Subcutaneous abdominal adipose tissue (tissue), 5 donors: ENCODE results near the gene TMEM132A.

Experiments used
- H3K27ac ChIP-seq: one replicate; pipeline ENCODE4 v1.7.0; 2013; ENCODE audit warnings: low read depth, mild to moderate bottlenecking, inconsistent platforms, low read length, moderate library complexity
- H3K27me3 ChIP-seq, 5 donors: one replicate each; pipeline ENCODE4 v1.7.0; 2013; ENCODE audit warnings: low read length in 5 of 5, inconsistent platforms in 1 of 5; ENCODE audit not compliant: control insufficient read depth in 5 of 5, insufficient read depth in 4 of 5
- H3K36me3 ChIP-seq, 5 donors: one replicate each; pipeline ENCODE4 v1.7.0; 2013; ENCODE audit warnings: low read length in 5 of 5; ENCODE audit not compliant: control insufficient read depth in 5 of 5, insufficient read depth in 5 of 5
- H3K4me1 ChIP-seq, 5 donors: one replicate each; pipeline ENCODE4 v1.7.0; 2013; ENCODE audit warnings: low read length in 5 of 5, mild to moderate bottlenecking in 3 of 5, moderate library complexity in 1 of 5; ENCODE audit not compliant: control insufficient read depth in 5 of 5, insufficient read depth in 5 of 5
- H3K4me3 ChIP-seq, 5 donors: one replicate each; pipeline ENCODE4 v1.7.0; 2013; ENCODE audit warnings: low read length in 5 of 5, low read depth in 1 of 5
- H3K9ac ChIP-seq, 5 donors: one replicate each; pipeline ENCODE4 v1.7.0; 2013; ENCODE audit warnings: low read length in 5 of 5, mild to moderate bottlenecking in 4 of 5, moderate library complexity in 3 of 5
- H3K9me3 ChIP-seq, 5 donors: one replicate each; pipeline ENCODE4 v1.7.0; 2013; ENCODE audit warnings: low read length in 5 of 5; ENCODE audit not compliant: control insufficient read depth in 5 of 5
- donor health status: healthy.
- donor health status: healthy.
- donor health status: healthy.
- donor health status: healthy.
- donor health status: healthy.

Gene TMEM132A

DNA sequence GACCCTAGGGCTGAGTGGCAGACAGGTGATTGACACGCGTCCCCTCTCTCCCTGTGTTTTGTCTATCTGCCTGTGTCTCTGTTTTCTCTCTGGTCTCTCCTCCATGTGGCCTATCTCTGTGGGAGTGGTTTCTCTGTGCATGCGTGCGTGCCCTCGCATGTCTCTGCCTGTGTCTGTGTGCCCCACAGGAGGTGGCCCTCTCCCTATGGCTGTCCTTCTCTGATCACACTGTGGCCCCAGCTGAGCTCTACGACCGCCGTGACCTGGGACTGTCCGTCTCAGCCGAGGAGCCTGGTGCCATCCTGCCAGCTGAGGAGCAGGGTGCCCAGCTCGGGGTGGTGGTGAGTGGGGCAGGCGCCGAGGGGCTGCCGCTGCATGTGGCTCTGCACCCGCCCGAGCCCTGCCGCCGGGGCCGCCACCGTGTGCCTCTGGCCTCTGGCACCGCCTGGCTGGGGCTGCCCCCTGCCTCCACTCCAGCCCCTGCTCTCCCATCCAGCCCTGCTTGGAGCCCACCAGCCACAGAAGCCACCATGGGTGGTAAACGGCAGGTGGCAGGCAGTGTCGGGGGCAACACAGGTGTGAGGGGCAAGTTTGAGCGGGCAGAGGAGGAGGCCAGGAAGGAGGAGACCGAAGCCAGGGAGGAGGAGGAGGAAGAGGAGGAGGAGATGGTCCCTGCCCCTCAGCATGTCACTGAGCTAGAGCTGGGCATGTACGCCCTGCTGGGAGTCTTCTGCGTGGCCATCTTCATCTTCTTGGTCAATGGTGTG is 11.6 kb downstream of the TMEM132A start:
- Histone ChIP-seq H3K27ac (no peak overlapping the region), H3K9me3 (no peaks in the 10 kb centered on the region)

DNA sequence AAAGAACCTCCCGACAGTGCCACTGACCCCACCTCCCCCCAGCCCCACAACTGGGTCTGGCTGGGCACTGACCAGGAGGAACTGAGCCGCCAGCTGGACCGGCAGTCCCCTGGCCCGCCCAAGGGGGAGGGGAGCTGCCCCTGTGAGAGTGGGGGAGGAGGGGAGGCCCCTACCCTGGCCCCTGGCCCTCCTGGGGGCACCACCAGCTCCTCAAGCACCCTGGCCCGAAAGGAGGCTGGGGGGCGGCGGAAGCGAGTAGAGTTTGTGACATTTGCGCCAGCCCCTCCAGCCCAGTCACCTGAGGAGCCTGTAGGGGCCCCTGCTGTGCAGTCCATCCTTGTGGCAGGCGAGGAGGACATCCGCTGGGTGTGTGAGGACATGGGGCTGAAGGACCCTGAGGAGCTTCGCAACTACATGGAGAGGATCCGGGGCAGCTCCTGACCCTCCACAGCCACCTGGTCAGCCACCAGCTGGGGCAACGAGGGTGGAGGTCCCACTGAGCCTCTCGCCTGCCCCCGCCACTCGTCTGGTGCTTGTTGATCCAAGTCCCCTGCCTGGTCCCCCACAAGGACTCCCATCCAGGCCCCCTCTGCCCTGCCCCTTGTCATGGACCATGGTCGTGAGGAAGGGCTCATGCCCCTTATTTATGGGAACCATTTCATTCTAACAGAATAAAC is 12.3 kb downstream of the TMEM132A start:
- Histone ChIP-seq H3K36me3 (peaks cover 0 to 58% (median 28%) of the 10 kb centered on the region in 5 donors), H3K4me1 (peaks cover 0 to 20% (median 3%) of the 10 kb centered on the region in 5 donors), H3K27me3 (no peaks in the 10 kb centered on the region), H3K9ac (peak overlapping the region in 1 of 5 donors; percentile 41), H3K9me3 (no peaks in the 10 kb centered on the region), H3K4me3 (no peak overlapping the region), H3K27ac (no peak overlapping the region)

More for the DNA sequence above, 11.6 kb downstream of the TMEM132A start:
- no peak overlapping the region for H3K4me3 ChIP-seq
- peaks cover 0 to 20% (median 3%) of the 10 kb centered on the region in 5 donors for H3K4me1 ChIP-seq
- peaks cover 0 to 51% (median 21%) of the 10 kb centered on the region in 5 donors for H3K36me3 ChIP-seq
- no peaks in the 10 kb centered on the region for H3K27me3 ChIP-seq
- H3K9ac ChIP-seq, result no peak overlapping the region

DNA sequence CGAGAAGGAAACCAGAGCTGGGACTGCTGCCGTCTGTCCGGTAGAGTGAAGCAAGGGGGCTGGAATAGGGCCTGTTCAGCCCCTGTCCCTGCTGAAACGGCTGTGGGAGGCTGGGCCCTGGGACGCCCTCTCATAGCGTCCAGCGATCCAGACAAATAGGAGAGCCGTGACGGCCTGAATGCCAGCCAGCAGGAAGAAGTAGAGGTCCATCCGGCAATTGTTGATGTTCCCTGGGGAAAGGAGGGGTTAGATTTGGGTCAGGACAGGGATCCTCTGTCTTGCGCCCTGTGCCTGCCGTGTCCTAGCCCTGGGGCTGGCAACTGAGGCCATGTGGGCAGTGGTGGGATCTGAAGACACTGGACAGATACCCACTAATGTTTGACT is 12.9 kb downstream of the TMEM132A start:
- H3K4me3 ChIP-seq, result no peak overlapping the region
- H3K36me3 ChIP-seq, result peaks cover 0 to 63% (median 34%) of the 10 kb centered on the region in 5 donors
- peaks cover 0 to 20% (median 3%) of the 10 kb centered on the region in 5 donors for H3K4me1 ChIP-seq
- no peaks in the 10 kb centered on the region for H3K27me3 ChIP-seq
- H3K9ac ChIP-seq, result peak overlapping the region in 1 of 5 donors; percentile 41
- no peak overlapping the region for H3K27ac ChIP-seq
- no peaks in the 10 kb centered on the region for H3K9me3 ChIP-seq

DNA sequence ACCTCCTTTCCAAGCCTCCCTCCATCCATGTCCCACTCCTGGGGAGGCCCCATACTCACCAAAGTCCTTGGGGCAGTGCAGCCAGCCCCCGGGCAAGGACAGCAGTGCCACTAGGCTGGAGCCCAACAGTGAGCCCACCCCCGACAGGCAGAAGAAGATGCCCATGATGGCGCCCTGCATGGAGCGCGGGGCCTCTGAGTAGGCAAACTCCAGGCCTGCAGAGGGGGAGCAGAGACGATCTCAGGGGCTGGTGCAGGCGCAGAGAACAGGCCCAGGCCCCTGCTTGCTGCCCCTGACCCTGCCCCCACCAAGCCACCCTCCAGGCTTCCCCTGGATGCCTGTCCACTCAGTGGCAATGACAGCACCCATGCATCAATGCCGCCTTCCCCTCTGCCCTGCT is 13.6 kb downstream of the TMEM132A start:
- no peak overlapping the region for H3K4me3 ChIP-seq
- peaks cover 0 to 25% (median 3%) of the 10 kb centered on the region in 5 donors for H3K4me1 ChIP-seq
- H3K9me3 ChIP-seq, result no peaks in the 10 kb centered on the region
- no peak overlapping the region for H3K27ac ChIP-seq
- H3K36me3 ChIP-seq, result peaks cover 0 to 70% (median 40%) of the 10 kb centered on the region in 5 donors
- H3K9ac ChIP-seq, result no peak overlapping the region
- H3K27me3 ChIP-seq, result no peaks in the 10 kb centered on the region

DNA sequence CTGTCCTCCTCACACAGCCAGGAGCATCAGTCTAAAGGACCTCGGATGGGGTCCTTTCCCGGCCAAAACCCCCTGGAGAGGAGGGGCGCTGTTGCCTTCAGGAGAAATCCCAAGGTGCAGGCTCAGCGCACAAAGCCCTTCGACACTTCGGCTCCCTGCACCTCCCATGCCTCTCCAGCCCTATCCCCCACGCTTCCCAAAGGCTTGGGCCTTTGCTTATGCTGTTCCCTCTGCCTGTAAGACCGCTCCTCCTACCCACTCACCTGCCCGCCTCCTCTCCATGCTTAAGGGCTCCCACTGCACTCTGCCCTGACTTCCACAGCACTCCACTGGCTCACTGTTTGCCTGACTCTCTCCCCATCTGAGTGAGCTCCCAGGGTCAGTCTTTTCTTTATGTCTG is 14.2 kb downstream of the TMEM132A start:
- Histone ChIP-seq H3K9me3 (no peaks in the 10 kb centered on the region), H3K9ac (no peak overlapping the region), H3K27me3 (no peaks in the 10 kb centered on the region), H3K4me1 (peaks cover 0 to 25% (median 3%) of the 10 kb centered on the region in 5 donors), H3K36me3 (peaks cover 0 to 76% (median 41%) of the 10 kb centered on the region in 5 donors), H3K4me3 (no peak overlapping the region), H3K27ac (no peak overlapping the region)

DNA sequence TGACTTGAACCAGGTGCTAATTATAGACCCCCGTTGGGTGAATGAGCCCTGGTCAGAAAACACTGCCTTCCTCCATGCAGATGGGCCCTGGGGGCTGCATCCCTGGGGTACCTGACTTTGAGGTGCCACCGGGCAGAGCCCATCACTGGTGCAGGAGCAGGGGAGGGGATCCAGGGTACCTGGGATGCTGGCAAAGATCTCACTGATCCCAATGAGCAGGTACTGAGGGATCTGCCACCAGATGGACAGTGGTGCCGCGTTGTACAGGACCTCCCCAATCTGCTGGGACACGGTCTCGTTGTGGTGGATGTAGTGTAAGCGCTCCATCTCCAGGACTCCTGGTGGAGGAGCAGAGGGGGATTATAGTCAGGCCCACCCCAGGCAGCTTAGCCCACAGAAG is 15.0 kb downstream of the TMEM132A start:
- Histone ChIP-seq H3K4me1 (peaks cover 0 to 26% (median 3%) of the 10 kb centered on the region in 5 donors), H3K27me3 (no peaks in the 10 kb centered on the region), H3K9ac (no peak overlapping the region), H3K36me3 (peaks cover 0 to 79% (median 41%) of the 10 kb centered on the region in 5 donors), H3K4me3 (no peak overlapping the region), H3K9me3 (no peaks in the 10 kb centered on the region), H3K27ac (no peak overlapping the region)

DNA sequence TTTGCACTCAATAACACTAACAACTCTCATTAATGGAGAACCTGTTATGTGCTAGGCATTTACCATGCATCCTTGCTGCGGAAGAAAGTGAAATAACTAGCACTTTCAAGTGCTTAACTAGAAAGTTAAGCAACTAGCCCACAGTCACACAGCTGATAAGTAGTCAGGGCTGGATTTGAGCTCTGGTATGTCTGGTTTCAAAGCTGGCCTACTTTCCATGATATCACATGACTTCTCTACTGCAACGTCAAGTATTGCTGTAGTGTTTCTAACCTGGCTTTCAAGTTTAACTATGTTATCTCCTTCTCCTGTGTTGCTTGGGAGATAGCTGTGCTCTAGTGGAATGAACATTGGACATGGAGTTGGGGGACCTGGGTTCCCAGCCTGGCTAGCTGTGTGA is 15.6 kb downstream of the TMEM132A start:
- Histone ChIP-seq H3K27me3 (no peaks in the 10 kb centered on the region), H3K27ac (no peak overlapping the region), H3K9ac (no peak overlapping the region), H3K4me1 (peaks cover 0 to 26% (median 3%) of the 10 kb centered on the region in 5 donors), H3K9me3 (no peaks in the 10 kb centered on the region), H3K36me3 (peaks cover 0 to 82% (median 41%) of the 10 kb centered on the region in 5 donors), H3K4me3 (no peak overlapping the region)

DNA sequence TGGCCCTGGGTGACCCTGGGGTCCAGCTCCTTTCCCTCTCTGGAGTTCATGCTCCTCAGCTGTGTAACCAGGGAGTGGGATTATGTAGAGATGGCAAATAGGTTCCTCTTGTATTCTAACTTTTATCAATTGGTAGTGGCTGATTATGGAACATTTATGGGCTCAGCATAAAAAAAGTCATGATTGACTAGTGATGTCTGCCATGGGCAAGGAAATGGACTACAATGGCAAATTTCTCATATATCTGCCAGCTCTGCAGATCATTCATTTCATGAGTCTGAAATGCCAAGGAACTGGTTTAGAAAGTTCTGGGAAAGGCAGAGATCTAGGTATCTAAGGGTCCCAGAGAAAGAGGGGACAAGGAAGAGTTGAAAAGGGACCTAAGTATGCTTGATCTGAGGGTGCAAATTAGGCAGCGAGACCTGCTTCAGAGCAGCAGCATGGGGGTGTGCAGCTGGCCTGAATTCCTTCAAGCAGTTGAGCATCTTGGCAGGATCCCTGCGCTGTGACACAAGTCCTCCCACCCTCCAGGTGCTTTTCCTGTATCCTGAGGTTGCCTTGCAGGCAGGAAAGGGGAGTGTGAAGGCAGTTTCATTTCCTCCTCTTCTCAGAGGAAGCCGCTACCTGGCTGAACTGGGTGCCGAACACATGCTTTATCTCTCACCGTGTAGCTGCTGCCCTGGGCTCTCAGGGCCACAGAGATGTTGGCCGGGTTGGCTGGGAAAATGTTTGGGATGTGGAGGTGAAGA is 17.3 kb downstream of the TMEM132A start:
- no peaks in the 10 kb centered on the region for H3K27me3 ChIP-seq
- no peak overlapping the region for H3K27ac ChIP-seq
- H3K9me3 ChIP-seq, result no peaks in the 10 kb centered on the region
- H3K4me3 ChIP-seq, result no peak overlapping the region
- H3K4me1 ChIP-seq, result peaks cover 0 to 26% (median 3%) of the 10 kb centered on the region in 5 donors
- no peak overlapping the region for H3K9ac ChIP-seq
- H3K36me3 ChIP-seq, result peaks cover 0 to 89% (median 41%) of the 10 kb centered on the region in 5 donors

DNA sequence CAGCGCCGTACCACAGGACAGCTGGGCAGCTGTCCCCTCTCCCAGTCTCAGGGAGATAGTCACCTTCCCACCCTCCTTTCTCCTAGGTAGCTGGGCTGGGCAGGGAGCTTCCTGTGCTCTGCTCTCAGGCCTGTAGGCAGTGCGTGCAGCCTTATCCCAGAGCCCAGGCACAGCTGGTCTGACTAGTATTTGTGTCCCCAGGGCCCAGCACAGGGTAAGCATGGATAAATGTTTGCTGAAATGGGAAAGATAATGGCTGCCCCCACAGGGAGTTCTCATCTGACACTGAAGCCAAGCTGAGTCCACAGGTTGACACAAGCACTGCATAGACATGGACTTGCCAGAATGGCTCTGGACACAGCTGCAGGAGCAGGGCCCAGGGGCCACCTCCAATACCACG is 18.0 kb downstream of the TMEM132A start:
- Histone ChIP-seq H3K27me3 (no peaks in the 10 kb centered on the region), H3K9ac (no peak overlapping the region), H3K4me1 (peaks cover 0 to 19% (median 0%) of the 10 kb centered on the region in 5 donors), H3K9me3 (no peaks in the 10 kb centered on the region), H3K4me3 (no peak overlapping the region), H3K36me3 (peaks cover 0 to 86% (median 41%) of the 10 kb centered on the region in 5 donors), H3K27ac (no peak overlapping the region)
